GM08714 (cell line): Measurements from ENCODE around the gene ABCC5.

Experiments used
- H3K4me3 ChIP-seq: fragments of 200-500 bp; sonication (Bioruptor generic); 2 replicates; pipeline ENCODE4 v1.5.1; 2014; ENCODE audit warnings: mild to moderate bottlenecking, low read length, inconsistent platforms
- ZNF274 ChIP-seq: IDR thresholded peaks from 2 replicates; pipeline ENCODE4 v1.6.1; 2012; ENCODE audit warnings: mild to moderate bottlenecking, low read depth, low read length

ABCC5 gene

DNA sequence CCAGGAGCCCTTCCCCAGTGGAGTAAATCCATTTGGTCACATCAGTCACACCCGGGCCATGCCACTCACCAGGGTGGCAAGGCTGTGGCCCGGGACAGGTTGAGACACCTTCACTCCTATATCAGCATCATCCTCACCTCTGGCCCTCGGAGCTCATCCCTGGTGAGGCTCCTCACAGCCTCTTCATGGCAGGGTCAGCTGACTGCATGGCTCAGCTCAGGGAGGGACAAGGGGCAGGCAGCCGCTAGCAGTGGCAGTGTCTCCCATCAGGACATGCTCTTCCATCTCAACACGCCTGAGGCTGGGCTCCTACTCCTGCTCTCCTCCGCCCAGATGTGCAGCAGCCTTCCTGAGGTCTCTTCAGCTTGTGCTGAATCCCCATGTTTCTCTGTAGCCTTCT, 106.6 kb downstream of the ABCC5 start:
- H3K4me3 ChIP-seq: no peak overlapping the region
- TF ChIP-seq ZNF274: no peak

DNA sequence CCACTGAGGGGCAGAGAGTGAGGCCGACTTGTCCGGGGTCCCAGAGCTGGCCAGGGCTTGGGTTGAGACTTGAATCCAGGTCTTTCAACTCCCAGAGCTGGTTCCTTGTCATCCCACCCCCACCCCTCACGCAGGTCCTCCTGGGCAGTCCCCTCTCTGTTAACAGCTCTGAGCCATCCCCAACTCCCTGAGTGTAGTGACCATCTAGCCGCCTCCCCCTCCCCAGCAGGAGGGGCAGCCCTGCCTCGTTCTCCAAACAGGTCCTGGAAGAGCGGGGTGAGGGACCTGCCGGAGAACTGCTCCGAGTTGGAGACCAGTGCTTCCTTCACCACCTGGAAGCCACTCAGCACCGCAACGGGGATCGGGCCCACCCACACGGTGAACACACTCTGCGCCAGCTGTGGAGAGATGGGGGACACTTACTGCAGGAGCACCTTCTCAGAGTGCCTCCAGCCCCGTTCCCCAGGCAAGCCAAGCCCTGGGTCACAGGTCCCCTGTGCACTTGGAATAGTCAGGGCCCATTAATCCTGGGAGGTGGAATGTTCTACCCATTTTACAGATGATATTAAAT, 108.6 kb downstream of the ABCC5 start:
- H3K4me3 ChIP-seq: no peak overlapping the region
- no peak for TF ChIP-seq ZNF274

DNA sequence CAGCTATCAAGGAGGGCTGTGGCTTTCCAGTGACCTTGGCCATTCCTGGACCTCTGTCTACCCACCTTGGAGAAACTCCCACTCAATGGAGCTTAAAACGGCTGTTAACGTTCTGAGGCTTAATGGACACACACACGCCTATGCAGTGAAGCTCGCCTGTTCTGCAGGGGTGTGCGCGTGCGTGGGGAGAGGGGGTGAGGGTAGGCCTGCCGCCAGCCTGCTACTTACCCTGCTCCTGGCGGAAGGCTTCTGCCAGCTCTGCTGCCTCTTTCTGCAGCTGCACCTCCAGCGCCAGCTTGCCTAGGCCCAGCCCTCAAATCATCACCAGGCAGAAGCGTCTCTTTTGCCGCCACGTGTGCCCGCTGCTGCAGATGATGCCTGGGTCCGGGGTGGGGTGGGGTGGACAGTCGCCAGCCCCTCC, 109.8 kb downstream of the ABCC5 start:
- no peak for TF ChIP-seq ZNF274
- H3K4me3 ChIP-seq: no peak overlapping the region

DNA sequence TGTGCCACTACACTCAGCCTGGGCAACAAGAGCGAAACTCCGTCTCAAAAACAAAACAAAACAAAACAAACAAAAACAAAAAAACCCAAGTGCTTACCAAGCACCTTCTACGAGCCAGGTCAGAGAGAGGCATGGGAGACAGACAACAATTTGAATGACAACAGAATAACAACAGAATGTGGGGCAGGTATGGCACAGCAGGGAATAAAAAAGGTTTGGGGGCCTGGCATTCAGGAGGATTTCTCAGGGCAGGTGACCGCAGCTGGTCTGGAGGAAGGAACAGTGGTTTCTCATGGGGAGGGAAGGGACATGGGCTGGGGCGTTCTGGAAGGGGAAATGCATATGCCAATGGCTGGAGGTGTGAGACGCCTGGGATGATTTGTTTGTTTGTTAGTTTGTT, 110.5 kb downstream of the ABCC5 start:
- no peak for TF ChIP-seq ZNF274
- H3K4me3 ChIP-seq: no peak overlapping the region

DNA sequence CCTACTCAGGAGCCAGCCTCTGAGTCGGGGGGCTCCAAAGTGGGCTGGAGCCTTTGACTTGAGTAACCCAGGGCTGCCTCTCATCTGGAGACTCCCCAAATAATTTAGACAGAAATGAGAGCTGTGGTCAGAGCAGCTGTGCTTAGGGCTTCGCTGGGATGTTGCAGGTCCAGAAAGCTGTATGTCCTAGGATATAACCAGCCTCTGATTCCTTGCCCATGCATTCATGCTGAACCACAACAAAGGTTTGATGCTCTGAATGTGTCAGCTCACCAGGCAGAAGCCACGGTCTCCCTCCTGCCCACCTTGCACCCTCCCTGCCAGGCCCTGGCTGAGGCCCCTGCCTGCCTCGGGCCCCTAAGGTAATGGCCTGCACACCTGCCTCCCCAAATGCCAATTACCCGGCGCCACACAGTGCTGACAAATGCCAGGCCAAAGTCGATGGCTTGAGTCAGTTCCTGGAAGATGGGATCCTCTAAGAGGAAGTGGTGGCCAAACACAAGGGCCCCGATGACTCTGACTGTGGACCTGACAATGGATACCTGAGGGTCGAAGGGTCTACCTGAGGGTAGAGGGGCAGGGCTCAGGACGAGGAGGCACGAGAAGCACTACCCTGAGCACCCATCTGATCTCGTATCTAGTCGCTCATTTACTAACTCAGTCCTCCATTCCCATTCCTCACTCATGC, 111.3 kb downstream of the ABCC5 start:
- no peak for TF ChIP-seq ZNF274
- H3K4me3 ChIP-seq: no peak overlapping the region

DNA sequence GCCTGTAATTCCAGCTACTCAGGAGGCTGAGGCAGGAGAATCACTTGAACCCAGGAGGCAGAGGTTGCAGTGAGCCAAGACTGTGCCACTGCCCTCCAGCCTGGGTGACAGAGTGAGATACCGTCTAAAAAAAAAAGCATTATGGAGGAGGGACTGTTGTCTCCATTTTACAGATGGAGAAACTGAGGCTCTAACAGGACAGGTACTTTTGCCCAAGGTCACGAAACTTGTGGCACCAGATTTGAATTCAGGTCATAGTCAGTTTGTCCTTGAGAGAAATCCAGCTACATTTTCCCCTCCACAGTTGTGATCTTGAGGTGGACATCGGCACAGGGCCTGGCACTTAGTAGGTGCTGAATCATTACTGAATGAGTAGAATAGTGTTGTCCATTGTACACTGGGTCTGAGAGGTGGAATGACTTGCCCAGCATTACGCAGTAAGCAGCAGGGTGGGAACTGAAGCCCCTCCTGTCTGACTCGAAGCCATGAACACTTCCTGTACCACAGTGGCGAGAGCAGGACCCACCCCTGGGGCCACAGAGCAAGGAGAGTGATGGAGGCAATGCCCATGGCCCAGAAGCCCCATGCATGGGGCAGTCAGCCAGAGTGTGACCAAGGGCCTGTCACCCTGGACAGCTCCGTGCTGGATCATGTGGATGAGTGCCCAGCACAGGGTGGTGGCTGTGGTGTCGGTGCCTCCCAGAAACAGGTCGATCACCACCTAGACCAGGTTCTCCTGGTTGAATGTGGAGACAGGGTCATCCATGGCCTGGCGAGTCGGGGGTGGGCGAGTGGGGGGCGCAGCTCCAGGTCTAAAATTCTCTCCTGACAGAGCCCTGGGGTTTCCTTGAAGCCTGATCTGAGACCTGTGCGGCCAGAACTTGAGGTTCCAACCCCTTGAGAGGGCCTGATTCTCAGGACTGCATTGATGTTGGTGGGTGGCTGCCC, 112.6 kb downstream of the ABCC5 start:
- no peak for TF ChIP-seq ZNF274
- H3K4me3 ChIP-seq: no peak overlapping the region

DNA sequence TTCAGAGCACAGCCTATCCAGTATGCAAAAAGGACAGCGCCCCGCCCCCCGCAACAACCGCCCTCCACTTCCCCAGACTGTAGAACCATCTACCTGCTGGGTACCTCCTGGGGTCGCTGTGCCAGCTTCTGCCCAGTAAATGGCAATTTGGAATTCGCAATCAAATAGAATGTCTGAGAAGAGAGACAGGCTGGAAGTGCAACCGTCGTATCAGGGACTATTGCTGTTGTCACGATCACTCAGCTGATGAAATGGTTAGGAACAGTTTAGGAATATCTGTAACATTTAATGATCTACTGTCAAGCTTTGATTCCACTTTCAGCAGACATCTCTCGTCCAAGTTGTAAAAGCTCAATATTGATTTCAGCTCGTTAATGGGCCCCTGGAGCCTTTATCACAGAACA, 119.7 kb downstream of the ABCC5 start:
- TF ChIP-seq ZNF274: no peak
- H3K4me3 ChIP-seq: no peak overlapping the region

DNA sequence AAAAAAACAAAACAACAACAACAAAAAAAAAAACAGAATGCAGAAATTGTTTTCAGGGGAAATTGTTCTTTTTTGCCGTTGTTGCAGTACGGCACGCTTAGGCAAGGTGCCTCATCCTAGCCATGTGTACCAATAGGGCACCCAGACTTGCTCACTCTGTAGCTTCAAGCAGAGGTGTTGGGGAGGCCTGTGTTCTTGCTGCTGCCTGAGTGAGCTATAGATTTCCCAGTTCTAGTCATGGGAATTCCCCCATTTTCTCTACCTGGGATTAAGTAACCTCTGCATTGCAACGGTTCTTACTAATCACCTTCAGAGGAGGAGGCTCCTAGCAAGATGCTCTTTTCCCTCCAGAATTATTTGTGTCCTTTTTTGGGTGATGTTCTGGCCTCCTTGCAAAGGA, 120.1 kb downstream of the ABCC5 start:
- TF ChIP-seq ZNF274: no peak
- H3K4me3 ChIP-seq: no peak overlapping the region

DNA sequence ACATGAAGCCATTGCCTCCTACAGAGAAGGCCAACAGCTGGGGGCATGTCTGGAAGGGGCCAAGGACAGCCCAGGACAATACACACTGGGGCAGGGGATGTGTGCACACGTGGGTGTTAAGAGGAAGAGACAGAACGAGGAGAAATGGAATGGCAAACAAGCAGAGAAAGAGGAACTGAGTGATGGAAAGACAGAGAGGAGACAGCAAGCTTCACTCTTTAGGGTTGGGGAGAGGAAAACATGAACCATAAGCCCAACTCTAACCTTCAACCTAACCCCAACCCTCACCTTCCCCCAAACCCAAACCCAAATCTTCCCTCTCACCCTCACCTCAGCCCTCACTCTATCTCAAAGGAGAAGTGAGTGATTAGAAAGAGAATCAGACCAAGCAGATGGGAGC, 121.1 kb downstream of the ABCC5 start:
- H3K4me3 ChIP-seq: no peak overlapping the region
- TF ChIP-seq ZNF274: no peak

DNA sequence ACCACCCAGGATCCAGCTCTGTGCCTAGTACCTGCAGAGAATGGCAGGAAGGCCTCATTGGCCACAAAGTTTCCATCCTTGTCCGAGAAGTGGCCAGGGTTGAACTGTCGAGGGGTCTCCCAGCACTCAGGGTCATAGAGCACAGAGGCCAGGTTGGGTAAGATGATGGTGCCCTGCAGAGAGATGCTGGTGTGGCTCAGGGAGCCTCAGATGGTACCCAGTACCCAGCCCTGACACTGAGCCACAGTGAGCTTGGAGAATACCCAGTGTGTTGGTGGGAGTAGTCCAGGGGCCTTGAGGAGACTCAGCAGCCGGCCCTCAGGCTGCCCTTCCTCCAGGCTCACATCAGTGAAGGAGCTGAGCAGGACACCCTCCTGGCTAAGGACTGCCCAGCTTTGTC, 121.5 kb downstream of the ABCC5 start:
- TF ChIP-seq ZNF274: no peak
- no peak overlapping the region for H3K4me3 ChIP-seq

DNA sequence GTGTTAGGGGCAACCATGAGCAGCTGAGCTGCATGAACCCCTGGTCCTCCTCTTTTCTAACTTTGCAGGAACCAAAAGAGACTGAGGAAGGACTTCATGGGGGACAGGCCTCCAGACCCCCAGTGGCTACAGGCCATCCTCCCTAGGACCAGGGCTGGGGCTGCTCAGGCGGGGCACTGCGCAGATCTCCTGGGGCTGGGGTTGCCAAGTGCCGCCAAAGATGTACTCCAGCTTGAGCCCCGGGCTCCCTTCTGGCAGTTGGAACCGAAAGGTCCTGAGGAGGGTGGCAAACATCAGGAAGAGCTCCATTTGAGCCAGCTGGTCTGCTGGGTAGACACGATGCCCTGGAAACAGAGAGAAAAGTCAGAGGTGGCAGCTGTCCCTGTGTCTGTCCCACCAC, 121.9 kb downstream of the ABCC5 start:
- TF ChIP-seq ZNF274: no peak
- no peak overlapping the region for H3K4me3 ChIP-seq

DNA sequence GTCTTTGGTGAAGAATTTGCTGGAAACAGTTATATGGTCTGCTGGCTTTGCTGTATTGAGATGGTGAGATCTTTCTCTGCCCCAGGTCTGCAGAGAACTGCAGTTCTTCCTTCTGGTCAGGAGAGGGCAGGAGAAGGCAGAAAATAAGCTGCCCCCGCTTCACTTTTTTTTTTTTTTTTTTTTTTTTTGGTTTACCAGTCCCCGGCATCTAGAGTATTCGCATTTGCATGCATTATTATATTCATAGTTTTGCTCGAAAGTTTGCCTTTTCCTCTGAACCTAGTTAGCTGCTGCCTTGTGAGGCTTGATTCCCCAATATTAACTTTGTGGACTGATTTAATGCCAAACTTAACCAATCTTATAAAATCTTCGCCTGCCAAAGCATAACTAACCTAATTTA, 122.4 kb downstream of the ABCC5 start:
- no peak for TF ChIP-seq ZNF274
- no peak overlapping the region for H3K4me3 ChIP-seq

DNA sequence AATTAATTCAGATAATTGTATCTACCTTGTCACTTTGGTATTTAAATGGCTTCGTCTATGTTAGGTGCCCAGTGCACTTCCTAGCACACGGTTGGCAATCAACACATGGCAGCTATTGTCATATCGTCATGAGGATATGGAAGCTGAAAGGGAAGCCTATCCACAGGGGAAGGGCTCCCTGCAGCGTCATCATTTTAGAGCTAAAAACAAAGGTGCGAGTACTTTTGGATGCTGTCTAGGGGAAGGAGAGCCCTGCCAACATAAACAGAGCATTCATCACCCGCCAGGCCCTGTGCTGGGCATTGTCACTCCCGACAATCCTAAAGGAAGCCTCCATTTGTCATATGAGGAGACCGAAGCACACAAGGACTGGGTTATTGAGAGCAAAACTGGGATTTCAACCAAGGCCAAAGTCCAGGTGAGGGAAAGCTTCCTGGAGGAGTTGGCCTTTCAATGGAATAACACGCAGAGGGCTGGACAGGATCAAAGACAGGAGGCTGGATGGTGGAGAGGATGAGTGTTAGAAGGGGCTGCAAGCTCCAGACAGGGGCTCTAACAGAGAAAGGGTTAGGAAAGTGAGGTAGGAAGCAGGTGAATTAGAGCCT, 125.0 kb downstream of the ABCC5 start:
- no peak overlapping the region for H3K4me3 ChIP-seq
- no peak for TF ChIP-seq ZNF274

DNA sequence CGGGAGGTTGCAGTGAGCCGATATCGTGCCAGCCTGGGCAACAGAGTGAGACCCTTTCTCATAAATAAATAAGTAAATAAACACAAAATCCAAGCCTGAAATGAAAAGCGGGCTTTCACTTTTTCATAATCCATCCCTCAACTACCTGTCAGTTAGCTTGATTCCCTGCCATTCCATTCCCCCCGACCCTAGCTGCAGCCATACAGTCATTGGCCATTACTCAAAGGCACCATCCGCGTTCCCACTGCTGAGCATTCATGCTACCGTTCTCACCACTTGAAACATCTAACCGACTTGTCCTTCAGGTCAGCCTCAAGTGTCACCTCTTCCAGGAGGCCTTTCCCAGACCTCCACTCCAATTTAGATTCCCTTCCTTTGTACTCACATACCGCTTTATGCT, 131.9 kb downstream of the ABCC5 start:
- no peak overlapping the region for H3K4me3 ChIP-seq
- no peak for TF ChIP-seq ZNF274

DNA sequence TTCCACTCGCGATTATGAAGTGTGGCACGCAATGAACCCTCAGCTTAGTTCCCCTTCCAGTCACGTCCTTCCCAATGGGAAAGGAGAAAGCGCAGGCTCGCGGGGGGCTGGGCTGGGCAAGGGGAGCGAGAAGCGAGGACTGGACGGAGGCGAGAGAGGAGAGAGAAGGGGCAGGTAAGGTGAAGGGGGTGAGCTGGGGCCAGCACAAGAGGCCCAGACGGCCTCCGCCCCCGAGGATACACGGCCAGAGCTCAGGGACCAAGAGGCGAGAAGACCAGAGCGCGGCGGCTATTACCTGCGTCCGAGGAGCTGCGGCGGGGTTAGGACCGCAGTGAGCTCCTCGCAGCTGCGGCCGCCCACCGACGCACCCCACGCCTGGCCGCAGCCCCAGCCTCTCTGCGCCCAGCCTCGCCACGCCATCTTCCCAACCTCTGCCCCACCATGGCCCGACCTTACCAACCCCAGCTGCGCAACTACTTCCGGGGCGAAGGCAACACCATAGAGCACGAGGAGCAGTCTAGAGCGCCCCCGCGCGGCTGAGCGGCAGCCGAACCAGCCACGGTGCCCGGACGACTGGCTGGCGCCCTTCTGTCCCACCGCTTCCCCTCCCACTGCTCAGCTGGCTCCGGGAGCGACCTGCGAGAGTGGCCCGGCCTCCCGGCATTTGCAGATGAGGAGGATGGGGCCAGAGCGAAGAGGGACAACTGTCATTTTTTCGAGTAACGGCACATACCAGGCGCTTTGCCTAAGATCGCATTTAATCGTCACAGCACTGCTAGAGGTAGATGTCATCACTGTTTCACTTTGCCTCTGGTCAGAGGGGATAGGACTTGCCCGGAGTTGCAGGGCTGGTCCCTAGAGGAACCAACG, 133.0 kb downstream of the ABCC5 start, which contains the start of gene PARL:
Gene PARL, minus strand, starts transcription at position 454 of the 870 bp plus-strand sequence. Its CDS starts 34 bp downstream, at position 420.
- no peak for TF ChIP-seq ZNF274

More for the DNA sequence above, 133.0 kb downstream of the ABCC5 start, which contains the start of gene PARL:
- H3K4me3 ChIP-seq: peak within 1 kb of the TSS; percentile 99
